GM23338 (cell line): Measurements from ENCODE around the gene C1QL4. TPM values are rescaled to one million over a fixed set of nuclear protein-coding genes. Genes with fewer than 3 reads are reported as not detected.

Source experiments
- ATAC-seq: fragments of 200-7000 bp; cut with Tn5 transposase; 3 replicates; pipeline ENCODE4 v1.9.1; 2020
- DNase-seq: peaks from one replicate; pipeline ENCODE4 v3.0.0-alpha.2; 2015; ENCODE audit warnings: low spot score
- H2AFZ ChIP-seq: fragments of 200-600 bp; sonication (generic); 2 replicates; pipeline ENCODE4 v1.8.0; 2016; ENCODE audit warnings: antibody characterized with exemption, mild to moderate bottlenecking, moderate library complexity
- H3F3A ChIP-seq: fragments of 200-600 bp; sonication (generic); replicated peaks from 2 replicates; pipeline ENCODE4 v1.8.0; 2017; ENCODE audit warnings: antibody characterized with exemption, mixed run types, low read depth
- H3K27ac ChIP-seq: fragments of 200-600 bp; sonication (generic); 2 replicates; pipeline ENCODE4 v1.6.1; 2016; ENCODE audit warnings: low read depth
- H3K27me3 ChIP-seq: fragments of 200-600 bp; sonication (generic); 2 replicates; pipeline ENCODE4 v1.8.0; 2016; ENCODE audit warnings: mild to moderate bottlenecking, mixed run types, moderate library complexity; ENCODE audit not compliant: insufficient read depth
- H3K36me3 ChIP-seq: fragments of 200-600 bp; sonication (generic); 2 replicates; pipeline ENCODE4 v1.8.0; 2016; ENCODE audit warnings: mild to moderate bottlenecking; ENCODE audit not compliant: insufficient read depth
- H3K4me1 ChIP-seq: fragments of 200-600 bp; sonication (generic); 2 replicates; pipeline ENCODE4 v1.8.0; 2016; ENCODE audit warnings: mild to moderate bottlenecking, moderate library complexity; ENCODE audit not compliant: insufficient read depth
- H3K4me2 ChIP-seq: fragments of 200-600 bp; sonication (generic); 2 replicates; pipeline ENCODE4 v1.7.1; 2017; ENCODE audit warnings: mixed run types
- H3K4me3 ChIP-seq: fragments of 200-600 bp; sonication (generic); 2 replicates; pipeline ENCODE4 v1.6.1; 2016; ENCODE audit warnings: mixed run types
- H3K79me2 ChIP-seq: fragments of 200-600 bp; sonication (generic); replicated peaks from 2 replicates; pipeline ENCODE4 v1.8.0; 2017; ENCODE audit warnings: mild to moderate bottlenecking; ENCODE audit not compliant: insufficient read depth
- H3K9me2 ChIP-seq: fragments of 200-600 bp; sonication (generic); 2 replicates; pipeline ENCODE4 v1.8.0; 2017; ENCODE audit not compliant: insufficient read depth
- H4K20me1 ChIP-seq: fragments of 200-600 bp; sonication (generic); replicated peaks from 2 replicates; pipeline ENCODE4 v1.8.0; 2017; ENCODE audit warnings: mild to moderate bottlenecking; ENCODE audit not compliant: insufficient read depth
- H3K27ac Mint-ChIP-seq: 2 replicates; pipeline ENCODE4 v1.8.0; 2020; ENCODE audit warnings: inconsistent platforms, mild to moderate bottlenecking, moderate library complexity, mixed read lengths
- H3K27me3 Mint-ChIP-seq: 3 replicates; pipeline ENCODE4 v1.8.0; 2022; ENCODE audit warnings: low read depth, mild to moderate bottlenecking, moderate library complexity, mixed read lengths, inconsistent platforms; ENCODE audit not compliant: insufficient read depth, poor library complexity
- H3K36me3 Mint-ChIP-seq: 3 replicates; pipeline ENCODE4 v1.8.0; 2021; ENCODE audit warnings: low read depth, mild to moderate bottlenecking, inconsistent platforms, moderate library complexity, mixed read lengths
- H3K4me1 Mint-ChIP-seq: 3 replicates; pipeline ENCODE4 v1.8.0; 2020; ENCODE audit warnings: mild to moderate bottlenecking, inconsistent platforms, mixed read lengths
- H3K4me3 Mint-ChIP-seq: 3 replicates; pipeline ENCODE4 v1.8.0; 2021; ENCODE audit warnings: moderate library complexity, mild to moderate bottlenecking, inconsistent platforms, mixed read lengths
- H3K9me3 Mint-ChIP-seq: 3 replicates; pipeline ENCODE4 v1.8.0; 2020; ENCODE audit warnings: moderate library complexity, mild to moderate bottlenecking, inconsistent platforms, mixed read lengths
- CREB1 ChIP-seq: fragments of 250-450 bp; sonication (Bioruptor Pico); IDR thresholded peaks from 2 replicates; pipeline ENCODE4 v1.5.0; 2020; ENCODE audit warnings: low read depth, mild to moderate bottlenecking, moderate library complexity
- EZH2 ChIP-seq: fragments of 200-600 bp; sonication (generic); IDR thresholded peaks from one replicate; pipeline ENCODE4 v1.8.0; 2017; ENCODE audit warnings: antibody characterized with exemption, mild to moderate bottlenecking, low read depth; ENCODE audit not compliant: unreplicated experiment
- EZH2phosphoT487 ChIP-seq: fragments of 200-600 bp; sonication (generic); IDR thresholded peaks from one replicate; pipeline ENCODE4 v1.8.1; 2018; ENCODE audit warnings: antibody characterized with exemption; ENCODE audit not compliant: unreplicated experiment
- NANOG ChIP-seq: IDR thresholded peaks from 2 replicates; pipeline ENCODE4 v1.6.1; 2016; ENCODE audit warnings: antibody characterized with exemption, borderline replicate concordance
- POLR2AphosphoS5 ChIP-seq: IDR thresholded peaks from 2 replicates; pipeline ENCODE4 v1.6.1; 2016; ENCODE audit warnings: antibody characterized with exemption, low read depth
- STAT1 ChIP-seq: IDR thresholded peaks from one replicate; pipeline ENCODE4 v1.6.1; 2016; ENCODE audit warnings: antibody characterized with exemption; ENCODE audit not compliant: unreplicated experiment
- ZNF114 ChIP-seq: fragments of 250-450 bp; sonication (Bioruptor Pico); IDR thresholded peaks from 2 replicates; pipeline ENCODE4 v1.5.0; 2020; ENCODE audit warnings: mild to moderate bottlenecking, moderate library complexity
- ZNF331 ChIP-seq: fragments of 250-450 bp; sonication (Bioruptor Pico); IDR thresholded peaks from 2 replicates; pipeline ENCODE4 v1.5.0; 2020; ENCODE audit warnings: low read depth, mild to moderate bottlenecking, moderate library complexity
- polyA plus RNA-seq: library from polyadenylated mRNA; unstranded; fragments of >200 nt; fragmentation: Nextera tagmentation; extraction: Ambion mirVana; gene quantifications from 2 replicates; pipeline ENCODE4 v1.2.1, GENCODE V29; 2016
- total RNA-seq: library from RNA; depleted of rRNA; stranded (reverse); fragments of >200 nt; shearing (Covaris generic); gene quantifications from 2 replicates; pipeline ENCODE4 v1.2.3, GENCODE V29; 2014
- TF ChIP-seq, protein P1 (sequence below), 2 experiments: fragments of 200-600 bp in 1 of 2; sonication (generic) in 1 of 2; conservative IDR thresholded peaks; 2 replicates each; pipeline versions ENCODE4 v1.5.1 to v1.6.1; 2016 to 2017; ENCODE audit warnings: antibody characterized with exemption in 2 of 2, low read depth in 2 of 2, mild to moderate bottlenecking in 2 of 2, moderate library complexity in 1 of 2
- TF ChIP-seq, protein P2 (sequence below): IDR thresholded peaks from one replicate; pipeline ENCODE4 v1.6.1; 2018; ENCODE audit warnings: antibody characterized with exemption; ENCODE audit not compliant: unreplicated experiment

The C1QL4 gene
- total and polyA plus RNA-seq, 2 experiments from 2014 or later: not detected

DNA sequence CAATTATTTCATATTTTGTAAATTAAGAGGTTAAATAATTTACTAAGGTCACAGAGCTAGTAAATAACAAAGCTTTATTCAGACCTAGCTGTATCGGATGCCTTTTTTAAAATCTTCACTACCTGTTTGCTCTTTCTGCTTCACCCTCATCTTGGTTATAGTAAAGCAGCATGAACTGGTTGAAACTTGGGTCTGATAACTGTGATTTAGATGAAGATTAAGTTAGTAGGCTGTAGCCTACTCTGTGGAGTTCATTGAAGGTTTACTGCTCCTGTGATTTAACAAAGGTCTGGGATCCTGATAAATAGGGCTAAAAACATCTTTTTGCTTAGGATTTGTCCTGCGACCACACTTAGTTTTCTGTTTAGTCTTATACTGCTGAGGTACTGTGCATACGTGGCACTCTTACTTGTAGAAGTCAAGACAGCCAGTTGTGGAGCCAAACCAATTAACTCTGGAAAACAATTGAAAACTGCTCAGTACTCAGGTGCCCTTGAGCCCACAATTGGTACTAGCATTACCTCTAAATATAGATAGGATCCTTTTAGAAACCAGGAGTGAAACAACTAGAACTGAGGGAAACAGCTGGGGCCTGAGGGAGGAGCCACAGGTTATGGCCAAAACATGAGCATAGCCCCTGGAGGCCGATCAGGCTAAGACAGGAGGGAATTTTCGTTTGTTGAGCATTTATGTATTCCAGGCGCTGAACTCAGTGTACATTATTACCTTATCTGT, 32.6 kb upstream of the C1QL4 start:
- H3K4me2 ChIP-seq: peak overlapping the region; percentile 87
- Mint-ChIP-seq H3K4me1 (peaks cover 31% of the 10 kb centered on the region), H3K4me3 (peak overlapping the region; percentile 25; the same call in 1 of the 3 replicates), H3K27ac (no peak overlapping the region), H3K27me3 (peaks cover 13% of the 10 kb centered on the region), H3K9me3 (no peaks in the 10 kb centered on the region), H3K36me3 (peaks cover 9% of the 10 kb centered on the region; the same call in 2 of the 3 replicates)
- ATAC-seq (peak; percentile 2; the same call in 1 of the 3 replicates), DNase-seq (peak; percentile 73)
- TF ChIP-seq EZH2 (no peak), CREB1 (no peak)
- TF ChIP-seq, protein P1, sequence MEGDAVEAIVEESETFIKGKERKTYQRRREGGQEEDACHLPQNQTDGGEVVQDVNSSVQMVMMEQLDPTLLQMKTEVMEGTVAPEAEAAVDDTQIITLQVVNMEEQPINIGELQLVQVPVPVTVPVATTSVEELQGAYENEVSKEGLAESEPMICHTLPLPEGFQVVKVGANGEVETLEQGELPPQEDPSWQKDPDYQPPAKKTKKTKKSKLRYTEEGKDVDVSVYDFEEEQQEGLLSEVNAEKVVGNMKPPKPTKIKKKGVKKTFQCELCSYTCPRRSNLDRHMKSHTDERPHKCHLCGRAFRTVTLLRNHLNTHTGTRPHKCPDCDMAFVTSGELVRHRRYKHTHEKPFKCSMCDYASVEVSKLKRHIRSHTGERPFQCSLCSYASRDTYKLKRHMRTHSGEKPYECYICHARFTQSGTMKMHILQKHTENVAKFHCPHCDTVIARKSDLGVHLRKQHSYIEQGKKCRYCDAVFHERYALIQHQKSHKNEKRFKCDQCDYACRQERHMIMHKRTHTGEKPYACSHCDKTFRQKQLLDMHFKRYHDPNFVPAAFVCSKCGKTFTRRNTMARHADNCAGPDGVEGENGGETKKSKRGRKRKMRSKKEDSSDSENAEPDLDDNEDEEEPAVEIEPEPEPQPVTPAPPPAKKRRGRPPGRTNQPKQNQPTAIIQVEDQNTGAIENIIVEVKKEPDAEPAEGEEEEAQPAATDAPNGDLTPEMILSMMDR (conservative IDR thresholded peaks at IDR 0.05; ENCODE audit: low read depth in 2 of 2): peak; percentile 20 to 45; a peak in 2 of 4 replicates
- H3K79me2 ChIP-seq: peaks cover 62% of the 10 kb centered on the region
- H3F3A ChIP-seq: peaks cover 9% of the 10 kb centered on the region
- H3K4me1 ChIP-seq: peaks cover 16% of the 10 kb centered on the region
- no peak overlapping the region for H3K27ac ChIP-seq
- H3K9me2 ChIP-seq: no peaks in the 10 kb centered on the region
- no peak overlapping the region for H3K4me3 ChIP-seq
- peaks cover 13% of the 10 kb centered on the region for H3K27me3 ChIP-seq
- H3K36me3 ChIP-seq: no peaks in the 10 kb centered on the region
- peaks cover 10% of the 10 kb centered on the region for H4K20me1 ChIP-seq
- H2AFZ ChIP-seq: no peak overlapping the region

DNA sequence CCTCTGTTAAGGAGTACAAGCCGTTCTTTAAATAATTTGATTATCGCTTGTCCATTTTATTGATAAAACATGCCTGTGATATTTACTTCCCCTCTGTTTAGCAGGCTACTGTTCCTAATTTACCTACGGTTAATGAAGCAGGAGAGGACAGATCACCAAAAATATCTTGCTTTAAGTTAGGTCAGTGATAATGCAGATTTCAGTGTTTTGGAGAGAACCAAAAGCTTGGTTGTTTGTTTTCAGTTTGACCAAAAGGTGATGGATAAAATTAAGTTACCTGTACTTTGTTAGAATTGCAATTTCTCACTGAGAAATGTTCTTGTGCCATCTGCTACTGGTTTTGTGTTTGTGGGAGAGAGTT, 31.2 kb upstream of the C1QL4 start:
- H3K36me3 ChIP-seq: no peaks in the 10 kb centered on the region
- ATAC-seq (no peak), DNase-seq (no peak)
- peak overlapping the region; percentile 87 for H3K4me3 ChIP-seq
- H3F3A ChIP-seq: peaks cover 9% of the 10 kb centered on the region
- H3K4me1 Mint-ChIP-seq: peaks cover 31% of the 10 kb centered on the region
- H3K36me3 Mint-ChIP-seq: peaks cover 9% of the 10 kb centered on the region; the same call in 2 of the 3 replicates
- peak overlapping the region; percentile 7; the same call in 1 of the 2 replicates for H3K27ac Mint-ChIP-seq
- H4K20me1 ChIP-seq: peaks cover 6% of the 10 kb centered on the region
- H3K4me2 ChIP-seq: peak overlapping the region; percentile 87
- peaks cover 19% of the 10 kb centered on the region for H3K27me3 ChIP-seq
- H2AFZ ChIP-seq: no peak overlapping the region
- peak overlapping the region; percentile 88 for H3K4me3 Mint-ChIP-seq
- H3K27ac ChIP-seq: no peak overlapping the region
- H3K4me1 ChIP-seq: peaks cover 16% of the 10 kb centered on the region
- H3K9me2 ChIP-seq: no peaks in the 10 kb centered on the region
- peaks cover 51% of the 10 kb centered on the region for H3K79me2 ChIP-seq
- peaks cover 16% of the 10 kb centered on the region for H3K27me3 Mint-ChIP-seq
- TF ChIP-seq STAT1 (no peak), CREB1 (no peak), ZNF114 (CRISPR knock-in tag) (no peak), POLR2AphosphoS5 (no peak), EZH2 (no peak), ZNF331 (no peak), NANOG (no peak), EZH2phosphoT487 (no peak)
- TF ChIP-seq, protein P2, sequence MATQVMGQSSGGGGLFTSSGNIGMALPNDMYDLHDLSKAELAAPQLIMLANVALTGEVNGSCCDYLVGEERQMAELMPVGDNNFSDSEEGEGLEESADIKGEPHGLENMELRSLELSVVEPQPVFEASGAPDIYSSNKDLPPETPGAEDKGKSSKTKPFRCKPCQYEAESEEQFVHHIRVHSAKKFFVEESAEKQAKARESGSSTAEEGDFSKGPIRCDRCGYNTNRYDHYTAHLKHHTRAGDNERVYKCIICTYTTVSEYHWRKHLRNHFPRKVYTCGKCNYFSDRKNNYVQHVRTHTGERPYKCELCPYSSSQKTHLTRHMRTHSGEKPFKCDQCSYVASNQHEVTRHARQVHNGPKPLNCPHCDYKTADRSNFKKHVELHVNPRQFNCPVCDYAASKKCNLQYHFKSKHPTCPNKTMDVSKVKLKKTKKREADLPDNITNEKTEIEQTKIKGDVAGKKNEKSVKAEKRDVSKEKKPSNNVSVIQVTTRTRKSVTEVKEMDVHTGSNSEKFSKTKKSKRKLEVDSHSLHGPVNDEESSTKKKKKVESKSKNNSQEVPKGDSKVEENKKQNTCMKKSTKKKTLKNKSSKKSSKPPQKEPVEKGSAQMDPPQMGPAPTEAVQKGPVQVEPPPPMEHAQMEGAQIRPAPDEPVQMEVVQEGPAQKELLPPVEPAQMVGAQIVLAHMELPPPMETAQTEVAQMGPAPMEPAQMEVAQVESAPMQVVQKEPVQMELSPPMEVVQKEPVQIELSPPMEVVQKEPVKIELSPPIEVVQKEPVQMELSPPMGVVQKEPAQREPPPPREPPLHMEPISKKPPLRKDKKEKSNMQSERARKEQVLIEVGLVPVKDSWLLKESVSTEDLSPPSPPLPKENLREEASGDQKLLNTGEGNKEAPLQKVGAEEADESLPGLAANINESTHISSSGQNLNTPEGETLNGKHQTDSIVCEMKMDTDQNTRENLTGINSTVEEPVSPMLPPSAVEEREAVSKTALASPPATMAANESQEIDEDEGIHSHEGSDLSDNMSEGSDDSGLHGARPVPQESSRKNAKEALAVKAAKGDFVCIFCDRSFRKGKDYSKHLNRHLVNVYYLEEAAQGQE: no peak
- H3K9me3 Mint-ChIP-seq: no peaks in the 10 kb centered on the region
